NCI-H146 treated with DMSO at 0.1 percent for 48 hours (cell line): ENCODE measurements around the gene KRTAP4-16.
"Not testable (repeated sequence)": the region's sequence is repeated elsewhere in the genome, so short reads cannot be mapped to it uniquely, and the experiment has no call there.

Experiments
- DNase-seq: peaks from one replicate; lab custom pipeline; 2025; ENCODE audit not compliant: unreplicated experiment; lab: John Stamatoyannopoulos, UW

The KRTAP4-16 gene

DNA sequence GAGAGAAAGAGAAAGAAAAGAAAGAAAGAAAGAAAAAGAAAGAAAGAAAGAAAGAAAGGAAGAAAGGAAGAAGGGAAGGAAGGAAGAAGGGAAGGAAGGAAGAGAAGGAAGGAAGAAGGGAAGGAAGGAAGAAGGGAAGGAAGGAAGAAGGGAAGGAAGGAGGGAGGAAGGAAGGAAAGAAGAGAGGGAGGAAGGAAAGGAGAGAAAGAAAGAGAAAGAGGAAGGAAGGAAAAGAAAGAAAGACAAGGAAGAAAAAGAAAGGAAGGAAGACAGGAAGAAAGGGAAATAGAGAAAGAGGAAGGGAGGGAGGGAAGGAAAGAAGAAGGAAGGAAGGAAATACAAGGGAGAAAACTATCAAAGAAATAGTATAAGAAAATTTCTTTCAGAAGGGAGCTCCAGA is 25.2 kb downstream of the KRTAP4-16 start:
- DNase-seq, result no peak

DNA sequence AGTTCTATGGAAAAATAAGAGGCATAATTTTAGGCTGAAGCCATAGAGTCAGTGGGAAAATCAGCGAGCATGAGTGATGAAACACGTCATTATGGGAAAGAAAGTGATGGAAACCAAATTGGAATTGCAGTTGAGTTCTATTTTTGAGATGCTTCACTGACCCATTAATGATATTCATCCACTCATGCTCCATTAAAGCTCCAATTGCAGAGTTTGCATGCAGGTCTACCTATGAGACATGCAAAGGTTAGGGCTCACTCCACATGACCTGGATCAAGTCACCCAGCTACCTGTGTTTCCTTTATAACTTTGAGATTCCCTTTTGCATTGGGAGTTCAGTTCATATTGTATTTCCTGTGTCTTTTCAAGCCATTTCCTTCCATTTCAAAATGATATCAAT is 28.3 kb downstream of the KRTAP4-16 start:
- DNase-seq, result no peak

GRCh38 chr17:41071606-41072360 is 30.2 kb downstream of the KRTAP4-16 start:
- peak; percentile 33 for DNase-seq

DNA sequence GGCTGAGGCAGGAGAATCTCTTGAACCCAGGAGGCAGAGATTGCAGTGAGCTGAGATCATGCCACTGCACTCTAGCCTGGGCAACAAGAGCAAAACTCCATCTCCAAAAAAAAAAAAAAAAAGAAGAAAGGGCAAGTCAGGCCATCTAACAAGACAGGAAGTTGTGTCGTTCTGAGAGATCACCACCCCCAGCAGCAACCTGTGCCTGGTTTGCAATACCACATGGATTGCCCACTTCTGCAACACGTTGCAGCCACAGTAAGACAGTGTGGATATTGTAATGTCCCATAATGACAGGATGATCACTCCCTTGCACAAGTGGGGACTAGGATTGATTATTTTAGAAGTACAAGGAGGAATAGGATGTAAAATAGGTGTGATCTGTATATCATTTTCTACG is 33.0 kb downstream of the KRTAP4-16 start:
- DNase-seq, result no peak

DNA sequence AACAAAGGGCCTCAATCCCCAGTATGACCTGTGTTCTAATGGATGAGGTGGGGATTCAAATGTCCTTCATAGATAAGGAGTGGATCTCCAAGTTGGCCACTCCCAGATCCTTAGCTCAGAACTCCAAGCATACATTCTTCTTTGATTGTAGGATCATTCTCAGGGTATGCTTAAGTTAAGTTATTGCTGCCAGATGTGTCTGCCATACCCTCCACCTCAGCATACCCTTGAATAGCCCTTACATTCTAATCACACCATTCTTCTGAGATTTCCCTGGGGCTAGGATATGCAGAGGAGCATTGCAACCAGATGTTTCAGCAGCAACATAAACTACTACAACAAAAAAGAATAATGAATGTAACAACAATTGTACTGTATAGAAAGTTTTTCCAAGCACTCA is 34.7 kb downstream of the KRTAP4-16 start:
- no peak for DNase-seq

- peak; percentile 15 for DNase-seq
These were observed 36.0 kb downstream of the KRTAP4-16 start, which contains the start of gene KRTAP2-4 for GRCh38 chr17:41065829-41066624. Gene KRTAP2-4, minus strand, starts transcription at chr17:41065879. Its CDS starts 34 bp downstream, at chr17:41065845.

DNA sequence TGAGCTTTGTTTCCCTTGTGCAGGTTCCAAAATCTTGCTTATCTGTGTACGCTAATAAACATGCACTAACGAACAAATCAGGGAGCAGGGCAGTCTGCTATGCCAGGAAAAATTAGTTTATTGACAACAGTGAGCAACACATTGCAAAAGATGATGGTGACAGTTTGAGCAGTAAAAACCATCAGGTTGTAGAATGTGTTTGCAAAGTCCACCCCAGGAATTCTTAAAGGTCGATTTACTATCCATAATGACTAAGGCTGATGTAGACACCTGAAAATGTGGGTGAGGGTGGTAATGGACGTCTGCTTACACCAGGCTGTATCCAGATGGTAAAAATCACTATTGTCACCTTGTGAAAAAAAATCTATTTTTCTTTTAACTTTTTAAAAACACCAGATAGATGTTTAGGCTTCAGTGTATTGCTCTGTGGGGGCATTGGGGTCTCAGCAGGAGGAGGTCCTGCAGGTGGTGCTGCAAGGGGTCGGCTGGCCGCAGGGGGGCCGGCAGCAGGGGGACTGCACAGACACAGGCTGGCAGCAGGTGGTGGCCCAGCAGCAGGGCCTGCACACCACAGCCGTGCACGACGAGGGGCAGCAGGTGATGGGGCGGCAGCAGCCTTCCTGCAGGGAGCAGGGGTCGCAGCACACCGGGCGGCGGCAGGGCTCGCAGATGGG is 36.9 kb downstream of the KRTAP4-16 start:
- DNase-seq, result not testable (repeated sequence)

- DNase-seq, result no peak
These were observed 37.7 kb downstream of the KRTAP4-16 start for GRCh38 chr17:41064301-41064700.

DNA sequence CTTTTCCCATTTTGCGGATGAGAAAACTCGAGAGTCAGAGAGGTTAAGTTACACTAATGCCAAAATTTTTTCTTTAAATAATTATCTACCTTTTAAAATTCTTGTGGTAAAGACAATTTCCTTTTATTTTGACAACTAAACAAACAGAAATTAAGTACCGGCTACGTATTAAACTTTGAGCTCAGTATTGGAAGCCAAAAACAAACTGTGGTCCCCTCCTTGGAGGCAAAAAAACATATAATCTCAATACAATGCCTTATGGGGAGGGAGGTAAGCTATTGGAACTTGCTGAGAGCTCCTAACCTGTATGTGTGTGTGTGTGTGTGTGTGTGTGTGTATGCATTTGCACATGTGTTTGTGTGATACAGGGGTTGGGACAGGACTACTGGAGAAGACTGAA is 38.6 kb downstream of the KRTAP4-16 start:
- no peak for DNase-seq

- no peak for DNase-seq
These were observed 40.0 kb downstream of the KRTAP4-16 start for GRCh38 chr17:41061964-41062363.

DNA sequence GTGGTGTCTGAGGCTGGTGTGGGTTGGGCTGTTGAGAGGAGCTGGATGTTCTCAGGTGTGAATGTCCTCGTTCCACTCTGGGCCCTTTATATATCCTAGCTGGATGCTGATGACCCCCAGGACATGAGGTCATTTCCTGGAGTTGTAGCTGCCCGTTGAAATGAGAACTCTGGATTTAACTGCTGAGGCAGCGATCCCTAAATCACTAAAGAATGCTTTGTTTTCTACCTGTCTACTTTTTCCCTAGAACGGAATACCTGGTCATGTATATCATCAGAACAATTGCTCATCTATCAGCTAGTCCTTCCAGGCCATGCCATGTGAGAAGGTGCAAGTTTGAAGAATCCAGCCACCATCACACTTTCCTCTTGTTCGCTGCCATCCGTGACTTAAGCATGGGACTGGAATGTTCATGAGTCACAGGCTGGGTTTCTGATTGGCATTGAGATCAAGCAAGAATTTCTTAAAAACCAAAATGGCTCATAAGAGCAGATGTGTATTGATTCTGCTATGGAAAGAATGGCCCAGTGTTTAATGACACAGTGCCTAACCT is 41.9 kb downstream of the KRTAP4-16 start, which contains the start of gene KRTAP2-3:
KRTAP2-3 (minus strand) TSS at position 63 of the 553 bp plus-strand sequence. CDS start 64 bp downstream, outside the sequence.
- DNase-seq, result peak; percentile 15

GRCh38 chr17:41059276-41060051 is 42.5 kb downstream of the KRTAP4-16 start:
- peak; percentile 59 for DNase-seq

DNA sequence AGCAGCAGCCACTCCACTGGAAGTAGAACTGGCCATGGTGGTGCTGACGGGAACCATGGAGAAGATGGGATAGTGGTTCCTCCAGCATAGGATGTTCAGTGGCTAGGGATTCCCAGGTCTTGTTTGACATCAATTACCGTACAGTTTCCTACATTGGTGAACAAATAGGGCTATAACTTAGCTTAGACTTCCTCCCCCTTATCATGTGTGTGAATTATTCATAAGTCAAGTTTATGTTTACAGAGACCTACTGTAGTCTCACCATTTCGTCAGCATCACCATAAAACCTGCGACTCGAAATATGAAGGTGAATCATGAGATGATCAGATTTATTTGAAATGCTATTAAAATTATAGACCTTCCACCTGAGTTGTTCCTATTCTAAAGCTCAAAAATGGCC is 43.3 kb downstream of the KRTAP4-16 start:
- DNase-seq, result no peak

- no peak for DNase-seq
These were observed 44.5 kb downstream of the KRTAP4-16 start for GRCh38 chr17:41057547-41057946.

GRCh38 chr17:41055130-41055529 is 46.9 kb downstream of the KRTAP4-16 start, which contains the start of gene KRTAP2-2:
Gene KRTAP2-2, minus strand, starts transcription at chr17:41055230. Its CDS starts 19 bp downstream, at chr17:41055211.
- DNase-seq, result not testable (repeated sequence)

DNA sequence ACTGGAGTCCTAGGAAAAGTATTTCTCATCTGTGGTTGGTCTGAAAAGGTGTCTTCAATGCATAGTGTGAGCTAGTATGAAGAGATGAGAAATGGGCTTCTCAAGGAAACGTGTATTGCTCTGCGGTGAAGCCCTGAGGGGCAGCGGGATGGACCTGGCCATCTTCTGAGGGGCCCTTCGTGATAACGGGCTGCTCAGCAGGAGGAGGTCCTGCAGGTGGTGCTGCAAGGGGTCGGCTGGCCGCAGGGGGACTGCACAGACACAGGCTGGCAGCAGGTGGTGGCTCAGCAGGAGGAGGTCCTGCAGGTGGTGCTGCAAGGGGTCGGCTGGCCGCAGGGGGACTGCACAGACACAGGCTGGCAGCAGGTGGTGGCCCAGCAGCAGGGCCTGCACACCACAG is 47.5 kb downstream of the KRTAP4-16 start:
- not testable (repeated sequence) for DNase-seq

DNA sequence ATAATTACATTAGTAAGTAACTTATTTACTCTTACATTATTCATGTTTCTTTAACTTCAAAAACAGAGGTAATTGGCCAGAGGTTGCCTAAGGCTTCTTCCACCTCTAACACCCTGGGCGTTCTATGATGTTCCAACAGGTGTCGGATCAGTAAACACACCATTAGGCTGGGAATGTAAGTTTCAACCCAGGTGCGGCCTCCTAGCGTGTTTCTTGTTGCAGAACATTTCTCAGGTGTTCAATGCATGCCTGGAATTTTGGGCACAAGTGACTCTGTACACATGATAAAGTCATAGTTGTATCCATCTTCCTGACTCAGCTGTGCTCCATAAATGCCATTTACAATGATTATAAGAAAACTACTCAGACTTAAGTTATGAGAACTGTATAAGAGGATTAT is 48.0 kb downstream of the KRTAP4-16 start:
- no peak for DNase-seq

DNA sequence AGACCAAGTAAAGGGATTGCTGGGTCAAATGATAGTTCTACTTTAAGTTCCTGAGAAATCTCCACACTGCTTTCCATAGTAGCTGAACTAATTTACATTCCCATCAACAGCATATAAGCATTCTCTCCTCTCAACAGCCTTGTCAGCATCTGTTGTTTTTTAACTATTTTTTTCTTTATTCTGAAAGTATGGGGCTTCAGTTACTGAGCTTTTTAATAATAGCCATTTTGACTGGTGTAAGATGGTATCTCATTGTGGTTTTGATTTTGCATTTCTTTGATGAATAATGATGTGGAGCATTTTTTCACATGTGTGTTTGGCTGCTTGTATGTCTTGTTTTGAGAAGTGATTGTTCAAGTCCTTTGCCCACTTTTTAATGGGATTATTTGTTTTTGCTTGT is 49.4 kb downstream of the KRTAP4-16 start:
- no peak for DNase-seq
